Left lobe of liver (tissue), 2 donors: ENCODE results near the gene WWC2. TPM values are rescaled to one million over a fixed set of nuclear protein-coding genes. Genes with fewer than 3 reads are reported as not detected.

Experiments used
- ATAC-seq: fragments of 200-7000 bp; cut with Tn5 transposase; one replicate; pipeline ENCODE4 v1.9.1; 2020; ENCODE audit warnings: mild to moderate bottlenecking, moderate library complexity
- DNase-seq: peaks from one replicate; pipeline ENCODE4 v3.0.0-alpha.2; 2020; ENCODE audit warnings: low spot score
- total RNA-seq: library from RNA; stranded (reverse); gene quantifications from one replicate; pipeline ENCODE4 v1.2.1, GENCODE V29; 2021
- donor health status: DM: no; HTN: no; CAD: no; lungs with moderate emphysema.
- donor health status: DM: no; HTN: yes; CAD: no.

The WWC2 gene
- total RNA-seq: 43.2 TPM

- ATAC-seq (peak; percentile 85), DNase-seq (peak; percentile 94)
Measured at GRCh38 chr4:183098723-183099536, at the start of gene WWC2. TSS of gene WWC2 (plus strand) at chr4:183099257. CDS start at chr4:183099492, 235 bp downstream.

- ATAC-seq: no peak
- DNase-seq: no peak
Measured at GRCh38 chr4:183053681-183054080, 45.4 kb upstream of the WWC2 start.

- ATAC-seq: no peak
- DNase-seq: no peak
Measured at GRCh38 chr4:183057255-183057654, 41.8 kb upstream of the WWC2 start.

GRCh38 chr4:183059797-183060196 is 39.3 kb upstream of the WWC2 start:
- no peak for ATAC-seq
- no peak for DNase-seq

GRCh38 chr4:183068502-183068901 is 30.6 kb upstream of the WWC2 start:
- DNase-seq (no peak), ATAC-seq (no peak)

- DNase-seq: no peak
- no peak for ATAC-seq
Measured at GRCh38 chr4:183071222-183071621, 27.8 kb upstream of the WWC2 start.

GRCh38 chr4:183072176-183072575 is 26.9 kb upstream of the WWC2 start:
- DNase-seq: no peak
- no peak for ATAC-seq

GRCh38 chr4:183073838-183074145 is 25.3 kb upstream of the WWC2 start:
- DNase-seq (no peak), ATAC-seq (no peak)

- no peak for ATAC-seq
Measured at GRCh38 chr4:183074288-183074990, 24.6 kb upstream of the WWC2 start.

GRCh38 chr4:183078634-183079033 is 20.4 kb upstream of the WWC2 start:
- ATAC-seq (no peak), DNase-seq (no peak)

More at GRCh38 chr4:183074288-183074990, 24.6 kb upstream of the WWC2 start:
- DNase-seq: no peak

GRCh38 chr4:183080372-183081115 is 18.5 kb upstream of the WWC2 start:
- DNase-seq: peak; percentile 53

GRCh38 chr4:183081116-183081469 is 18.0 kb upstream of the WWC2 start:
- DNase-seq: no peak
- peak; percentile 72 for ATAC-seq

More at GRCh38 chr4:183080372-183081115, 18.5 kb upstream of the WWC2 start:
- peak; percentile 83 for ATAC-seq

- no peak for DNase-seq
Measured at GRCh38 chr4:183082053-183082452, 17.0 kb upstream of the WWC2 start.

GRCh38 chr4:183094393-183095198 is 4.5 kb upstream of the WWC2 start:
- ATAC-seq (no peak), DNase-seq (no peak)

More at GRCh38 chr4:183082053-183082452, 17.0 kb upstream of the WWC2 start:
- no peak for ATAC-seq

- ATAC-seq: no peak
- no peak for DNase-seq
Measured at GRCh38 chr4:183095199-183095512, 3.9 kb upstream of the WWC2 start.

GRCh38 chr4:183096276-183096965 is 2.6 kb upstream of the WWC2 start:
- ATAC-seq: no peak
- no peak for DNase-seq

- DNase-seq: peak; percentile 52
- ATAC-seq: peak; percentile 3
Measured at GRCh38 chr4:183097231-183098018, 1.6 kb upstream of the WWC2 start.

GRCh38 chr4:183098019-183098722 is 886 bp upstream of the WWC2 start:
- DNase-seq: peak; percentile 78
- ATAC-seq: peak; percentile 63
